ENCODE results near the gene SLC25A40.
"Not testable (repeated sequence)": the region's sequence is repeated elsewhere in the genome, so short reads cannot be mapped to it uniquely, and the experiment has no call there.

DNA sequence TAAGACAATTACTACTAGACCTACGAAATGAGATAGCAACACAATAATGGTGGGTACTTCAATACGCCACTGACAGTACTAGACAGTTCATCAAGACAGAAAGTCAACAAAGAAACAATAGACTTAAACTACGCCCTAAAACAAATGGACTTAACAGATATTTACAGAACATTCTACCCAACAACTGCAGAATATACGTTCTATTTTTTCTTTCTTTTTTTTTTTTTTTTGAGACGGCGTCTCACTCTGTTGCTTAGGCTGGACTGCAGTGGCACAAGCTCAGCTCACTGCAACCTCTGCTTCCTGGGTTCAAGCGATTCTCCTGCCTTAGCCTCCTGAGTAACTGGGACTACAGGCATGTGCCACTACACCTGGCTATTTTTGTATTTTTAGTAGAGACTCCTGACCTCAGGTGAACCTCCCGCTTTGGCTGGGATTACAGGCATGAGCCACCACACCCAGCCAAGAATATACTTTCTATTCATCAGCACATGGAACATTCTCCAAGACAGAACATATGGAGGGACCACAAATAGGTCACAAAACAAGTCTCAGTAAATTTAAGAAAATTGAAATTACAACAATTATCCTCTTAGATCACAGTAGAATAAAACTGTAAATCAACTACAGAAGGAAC is 46.7 kb upstream of the SLC25A40 start:
- TF ChIP-seq, protein P1, sequence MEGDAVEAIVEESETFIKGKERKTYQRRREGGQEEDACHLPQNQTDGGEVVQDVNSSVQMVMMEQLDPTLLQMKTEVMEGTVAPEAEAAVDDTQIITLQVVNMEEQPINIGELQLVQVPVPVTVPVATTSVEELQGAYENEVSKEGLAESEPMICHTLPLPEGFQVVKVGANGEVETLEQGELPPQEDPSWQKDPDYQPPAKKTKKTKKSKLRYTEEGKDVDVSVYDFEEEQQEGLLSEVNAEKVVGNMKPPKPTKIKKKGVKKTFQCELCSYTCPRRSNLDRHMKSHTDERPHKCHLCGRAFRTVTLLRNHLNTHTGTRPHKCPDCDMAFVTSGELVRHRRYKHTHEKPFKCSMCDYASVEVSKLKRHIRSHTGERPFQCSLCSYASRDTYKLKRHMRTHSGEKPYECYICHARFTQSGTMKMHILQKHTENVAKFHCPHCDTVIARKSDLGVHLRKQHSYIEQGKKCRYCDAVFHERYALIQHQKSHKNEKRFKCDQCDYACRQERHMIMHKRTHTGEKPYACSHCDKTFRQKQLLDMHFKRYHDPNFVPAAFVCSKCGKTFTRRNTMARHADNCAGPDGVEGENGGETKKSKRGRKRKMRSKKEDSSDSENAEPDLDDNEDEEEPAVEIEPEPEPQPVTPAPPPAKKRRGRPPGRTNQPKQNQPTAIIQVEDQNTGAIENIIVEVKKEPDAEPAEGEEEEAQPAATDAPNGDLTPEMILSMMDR (IDR thresholded peaks at IDR 0.05; ENCODE audit: low read length) = not testable (repeated sequence)
- TF ChIP-seq EZH2 (IDR thresholded peaks at IDR 0.05; ENCODE audit: borderline replicate concordance, low read length) = not testable (repeated sequence)
